Measurements from ENCODE around the gene KIAA0513.
"Not testable (repeated sequence)": the region's sequence is repeated elsewhere in the genome, so short reads cannot be mapped to it uniquely, and the experiment has no call there.

Gene KIAA0513

GRCh38 chr16:85051067-85051581 is 23.5 kb downstream of the KIAA0513 start:
- no peak for DNase-seq

- DNase-seq, result no peak
Observed at GRCh38 chr16:85051683-85052082, 24.1 kb downstream of the KIAA0513 start.

- DNase-seq, result no peak
Observed at GRCh38 chr16:85052536-85052935, 24.9 kb downstream of the KIAA0513 start.

- DNase-seq, result not testable (repeated sequence)
Observed at GRCh38 chr16:85054321-85054720, 26.7 kb downstream of the KIAA0513 start.

- DNase-seq, result no peak
Observed at GRCh38 chr16:85054948-85055492, 27.4 kb downstream of the KIAA0513 start.

- DNase-seq, result peak in 7 of 14 donors; percentile 4 to 63 (median 34)
Observed at GRCh38 chr16:85055493-85056210, 28.1 kb downstream of the KIAA0513 start.

- DNase-seq, result peak in 6 of 14 donors; percentile 19 to 52 (median 26)
Observed at GRCh38 chr16:85056211-85056748, 28.7 kb downstream of the KIAA0513 start.

- peak in 1 of 14 donors; percentile 65 for DNase-seq
Observed at GRCh38 chr16:85057212-85057889, 29.8 kb downstream of the KIAA0513 start.

- DNase-seq, result peak in 1 of 14 donors; percentile 68
Observed at GRCh38 chr16:85057948-85058347, 30.4 kb downstream of the KIAA0513 start.

- DNase-seq, result no peak
Observed at GRCh38 chr16:85058909-85059308, 31.3 kb downstream of the KIAA0513 start.

- DNase-seq, result peak in 5 of 14 donors; percentile 22 to 46 (median 34)
Observed at GRCh38 chr16:85061566-85061965, 34.0 kb downstream of the KIAA0513 start.

GRCh38 chr16:85062323-85062722 is 34.7 kb downstream of the KIAA0513 start:
- peak in 1 of 14 donors; percentile 74 for DNase-seq

- DNase-seq, result peak in 1 of 14 donors; percentile 61
Observed at GRCh38 chr16:85062845-85063244, 35.2 kb downstream of the KIAA0513 start.

- DNase-seq, result no peak
Observed at GRCh38 chr16:85064186-85064585, 36.6 kb downstream of the KIAA0513 start.

GRCh38 chr16:85065099-85065498 is 37.5 kb downstream of the KIAA0513 start:
- DNase-seq, result no peak

- peak in 1 of 14 donors; percentile 47 for DNase-seq
Observed at GRCh38 chr16:85066346-85066885, 38.8 kb downstream of the KIAA0513 start.

- DNase-seq, result no peak
Observed at GRCh38 chr16:85067024-85067423, 39.4 kb downstream of the KIAA0513 start.

GRCh38 chr16:85067426-85067825 is 39.8 kb downstream of the KIAA0513 start:
- DNase-seq, result no peak

- no peak for DNase-seq
Observed at GRCh38 chr16:85068746-85069145, 41.2 kb downstream of the KIAA0513 start.

GRCh38 chr16:85069171-85069570 is 41.6 kb downstream of the KIAA0513 start:
- DNase-seq, result no peak

- DNase-seq, result no peak
Observed at GRCh38 chr16:85072076-85072860, 44.7 kb downstream of the KIAA0513 start.

- DNase-seq, result peak in 1 of 14 donors; percentile 39
Observed at GRCh38 chr16:85072947-85073346, 45.4 kb downstream of the KIAA0513 start.
